Left forelimb (tissue), 1 donor: ENCODE data around the gene SGMS1.
"Not testable (repeated sequence)": the region's sequence is repeated elsewhere in the genome, so short reads cannot be mapped to it uniquely, and the experiment has no call there.

Experiments
- DNase-seq: peaks from one replicate; pipeline ENCODE4 v3.0.0-alpha.2; 2018; ENCODE audit warnings: low spot score

The SGMS1 gene

GRCh38 chr10:50469288-50469687 is 154.5 kb downstream of the SGMS1 start:
- DNase-seq = no peak

DNA sequence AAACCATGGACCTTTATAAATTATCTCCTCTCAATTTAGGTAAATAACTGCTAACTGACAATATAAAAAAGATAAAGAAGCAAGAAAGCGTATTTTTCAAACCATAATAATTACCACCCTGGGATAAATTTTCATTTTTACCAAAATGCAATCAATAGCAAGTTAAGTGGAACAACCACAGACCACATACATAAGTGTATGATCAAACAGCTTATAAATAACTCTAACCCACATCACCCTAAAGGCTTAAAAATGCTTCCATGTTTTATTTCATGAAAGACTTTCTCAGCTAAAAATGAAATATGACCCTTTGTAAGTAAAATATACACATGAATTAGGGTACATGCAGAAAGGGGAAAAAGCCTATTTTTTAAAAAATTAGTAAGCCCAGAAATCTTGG is 156.5 kb downstream of the SGMS1 start:
- DNase-seq = no peak

DNA sequence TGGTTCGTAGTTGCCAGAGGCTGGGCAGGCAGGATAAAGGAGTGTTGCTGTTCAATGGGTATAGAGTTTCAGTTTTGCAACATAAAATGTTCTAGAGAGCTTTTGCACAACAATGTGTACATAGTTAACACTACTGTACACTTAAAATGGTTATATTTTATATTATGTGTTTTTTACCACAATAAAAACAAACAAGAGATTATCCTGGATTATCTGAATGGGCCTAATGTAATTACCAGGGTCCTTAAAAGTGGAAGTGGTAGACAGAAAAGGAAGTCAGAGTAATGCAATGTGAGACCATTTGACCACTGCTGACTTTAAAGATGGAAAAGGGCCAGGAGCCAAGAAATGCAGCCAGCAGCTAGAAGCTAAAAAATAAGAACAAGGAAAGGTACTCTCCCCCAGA is 159.7 kb downstream of the SGMS1 start:
- DNase-seq = no peak

GRCh38 chr10:50461834-50462233 is 161.9 kb downstream of the SGMS1 start:
- no peak for DNase-seq

DNA sequence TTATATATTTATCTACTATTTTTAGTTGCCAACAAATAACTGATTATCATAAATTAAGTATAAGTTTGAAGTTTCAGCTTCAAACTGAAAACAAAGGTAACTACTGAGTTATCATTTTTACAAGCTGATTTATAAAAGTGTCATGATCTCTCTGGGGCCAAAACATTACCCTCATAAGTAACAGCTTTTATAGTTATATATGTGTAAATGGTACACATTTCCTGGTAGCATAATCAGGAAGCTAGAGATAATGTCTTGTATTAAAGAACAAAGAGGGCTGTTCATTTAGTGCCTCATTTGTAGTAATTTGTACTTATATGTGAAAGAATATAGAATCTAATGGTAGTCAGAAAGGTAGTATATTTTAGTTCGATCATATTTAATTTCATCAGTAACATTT is 162.6 kb downstream of the SGMS1 start:
- DNase-seq = no peak

GRCh38 chr10:50456719-50457118 is 167.0 kb downstream of the SGMS1 start:
- DNase-seq = no peak

GRCh38 chr10:50453940-50454339 is 169.8 kb downstream of the SGMS1 start:
- DNase-seq = no peak

GRCh38 chr10:50452603-50453002 is 171.2 kb downstream of the SGMS1 start:
- no peak for DNase-seq

DNA sequence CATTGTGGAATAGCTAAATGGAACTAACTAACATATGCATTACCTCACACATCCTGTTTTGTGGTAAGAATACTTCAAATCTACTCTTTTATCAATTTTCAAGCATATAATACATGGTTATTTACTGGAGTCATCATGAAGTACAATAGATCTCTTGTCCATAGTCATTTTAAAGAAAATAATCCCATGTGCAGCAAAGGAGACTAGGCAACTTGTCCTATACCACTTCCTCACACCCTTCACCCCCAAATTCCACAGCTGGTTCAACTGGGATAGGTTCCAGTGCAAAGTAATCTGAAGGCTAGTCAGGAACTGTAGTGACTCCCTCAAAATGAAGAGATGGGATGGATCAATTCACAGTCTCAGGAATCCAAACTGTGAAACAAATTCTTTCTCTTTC is 176.1 kb downstream of the SGMS1 start:
- DNase-seq = no peak

DNA sequence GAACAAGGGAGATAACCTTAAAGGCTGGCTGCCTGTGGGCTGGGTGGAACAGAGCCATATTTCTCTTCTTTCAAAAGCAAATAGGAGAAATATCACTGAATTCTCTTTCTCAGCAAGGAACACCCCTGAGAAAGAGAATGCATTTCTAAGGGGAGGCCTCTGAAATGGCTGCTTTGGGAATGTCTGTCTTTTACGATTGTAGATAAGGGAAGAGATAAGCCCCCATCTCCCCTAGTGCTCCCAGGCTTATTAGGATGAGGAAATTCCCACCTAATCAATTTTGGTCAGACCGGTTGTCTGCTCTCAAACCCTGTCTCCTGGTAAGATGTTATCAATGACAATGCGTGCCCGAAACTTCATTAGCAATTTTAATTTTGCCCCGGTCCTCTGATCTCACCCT is 178.0 kb downstream of the SGMS1 start:
- DNase-seq = not testable (repeated sequence)

GRCh38 chr10:50440489-50440888 is 183.3 kb downstream of the SGMS1 start:
- no peak for DNase-seq

GRCh38 chr10:50439806-50440205 is 183.9 kb downstream of the SGMS1 start:
- no peak for DNase-seq

DNA sequence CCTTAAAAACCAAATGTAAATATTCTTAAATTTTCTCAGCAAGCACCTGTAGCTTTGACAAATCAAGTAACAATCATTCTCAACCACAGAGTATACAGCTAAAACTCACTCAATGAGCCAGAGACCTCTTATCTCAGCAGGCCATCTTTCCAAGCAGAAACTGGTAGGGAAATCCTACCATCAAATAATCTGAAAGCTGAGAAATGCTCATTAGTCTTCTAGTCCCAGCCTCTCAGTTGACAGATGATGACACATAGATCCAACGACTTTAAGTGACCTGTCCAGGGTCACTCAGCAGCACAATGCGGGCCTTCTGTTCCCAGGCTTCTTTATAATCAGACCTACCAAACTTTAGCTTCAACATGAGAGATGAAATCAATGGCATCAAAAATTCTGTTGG is 184.6 kb downstream of the SGMS1 start:
- DNase-seq = no peak

DNA sequence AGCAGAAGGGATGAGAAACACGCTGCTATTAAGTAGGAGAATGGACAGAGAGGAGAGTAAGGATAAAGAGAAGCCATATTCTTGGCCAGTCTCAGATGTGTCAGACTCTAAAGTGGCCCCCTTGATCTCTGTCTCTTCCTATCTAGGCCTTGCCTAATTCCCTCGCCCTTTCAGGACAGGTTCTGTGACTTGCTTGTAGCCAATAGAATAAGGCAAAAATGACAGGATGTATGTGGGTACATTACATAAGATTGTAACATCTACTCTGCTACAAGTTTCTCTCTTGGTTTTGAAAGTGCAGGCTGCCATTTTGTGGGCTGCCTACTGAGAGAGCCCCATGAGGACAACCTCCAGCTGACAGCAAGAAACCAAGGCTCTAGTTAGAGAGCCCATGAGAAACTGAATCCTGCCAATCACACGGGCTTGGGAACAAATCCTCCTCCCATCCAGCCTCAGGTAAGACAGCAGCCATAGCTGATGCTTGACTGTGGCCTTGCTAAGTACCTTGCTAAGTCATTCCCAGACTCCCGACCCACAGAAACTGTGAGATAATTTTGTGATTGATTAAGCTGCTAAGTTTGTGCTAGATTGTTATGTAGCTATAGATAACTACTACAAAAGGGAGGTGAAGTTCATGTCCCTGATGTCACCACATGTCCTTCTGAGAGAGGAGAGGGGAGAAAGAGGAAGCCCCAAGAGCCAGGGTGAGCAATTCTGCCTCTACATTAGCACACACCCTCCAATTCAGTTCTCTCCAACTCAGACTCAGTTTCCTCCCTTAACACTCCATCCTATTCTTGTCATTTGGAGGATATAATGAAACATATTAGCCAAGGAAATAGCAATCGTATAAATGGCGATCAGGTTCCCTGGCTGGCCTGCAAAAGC is 185.5 kb downstream of the SGMS1 start:
- DNase-seq = no peak

GRCh38 chr10:50437248-50437647 is 186.5 kb downstream of the SGMS1 start:
- DNase-seq = no peak

DNA sequence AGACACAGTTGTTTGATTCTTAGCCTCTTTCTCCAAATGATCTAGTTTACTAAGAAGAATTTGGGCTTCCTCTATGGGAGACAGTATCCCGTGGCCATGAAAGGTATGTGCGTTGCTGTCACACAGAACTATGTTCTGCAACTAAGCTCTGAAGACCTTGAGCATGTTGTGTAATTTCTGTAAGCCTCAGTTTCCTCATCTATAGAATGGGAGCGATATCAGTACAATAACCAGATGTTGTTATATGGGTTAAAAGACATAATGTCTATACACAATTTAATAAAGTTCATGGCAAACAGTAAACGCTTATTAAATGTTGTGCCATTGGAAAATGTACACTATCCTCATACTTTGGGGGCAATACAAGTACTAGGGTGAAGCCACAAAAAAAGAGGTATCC is 187.0 kb downstream of the SGMS1 start:
- DNase-seq = no peak

GRCh38 chr10:50432211-50433009 is 191.3 kb downstream of the SGMS1 start:
- DNase-seq = no peak

DNA sequence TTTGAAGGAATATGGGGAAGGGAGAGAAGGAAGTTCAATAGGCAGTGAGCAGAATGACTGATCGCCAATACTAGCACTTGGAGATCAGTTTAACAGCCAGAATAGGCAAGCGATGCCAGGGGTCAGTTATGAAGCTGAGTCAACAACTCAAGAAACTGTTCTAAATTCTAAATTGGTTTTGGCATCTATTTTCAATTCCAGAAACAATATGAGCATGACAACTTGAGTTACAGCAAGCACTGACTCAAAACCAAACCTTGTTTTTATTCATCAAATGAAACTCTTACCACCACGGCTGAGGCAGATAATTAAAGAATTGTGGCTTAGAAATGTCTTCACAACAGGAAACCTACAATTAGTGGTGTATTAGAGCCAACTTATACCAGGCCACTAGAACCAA is 192.0 kb downstream of the SGMS1 start:
- DNase-seq = no peak

- no peak for DNase-seq
These were observed 192.6 kb downstream of the SGMS1 start for GRCh38 chr10:50431133-50431532.

GRCh38 chr10:50426485-50426884 is 197.3 kb downstream of the SGMS1 start:
- no peak for DNase-seq

DNA sequence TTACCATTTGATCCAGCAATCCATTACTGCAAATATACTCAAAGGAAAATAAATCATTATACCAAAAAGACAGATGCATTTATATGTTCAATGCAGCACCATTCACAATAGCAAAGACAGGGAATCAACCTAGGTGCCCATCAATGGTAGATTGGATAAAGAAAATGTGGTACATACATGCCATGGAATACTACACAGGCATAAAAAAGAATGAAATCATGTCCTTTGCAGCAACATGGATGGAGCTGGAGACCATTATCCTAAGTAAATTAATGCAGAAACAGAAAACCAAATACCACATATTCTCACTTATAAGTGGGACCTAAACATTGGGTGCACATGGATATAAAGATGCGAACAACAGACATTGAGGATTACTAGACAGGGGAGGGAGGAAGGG is 198.5 kb downstream of the SGMS1 start:
- DNase-seq = not testable (repeated sequence)

GRCh38 chr10:50423448-50423847 is 200.3 kb downstream of the SGMS1 start:
- DNase-seq = no peak

DNA sequence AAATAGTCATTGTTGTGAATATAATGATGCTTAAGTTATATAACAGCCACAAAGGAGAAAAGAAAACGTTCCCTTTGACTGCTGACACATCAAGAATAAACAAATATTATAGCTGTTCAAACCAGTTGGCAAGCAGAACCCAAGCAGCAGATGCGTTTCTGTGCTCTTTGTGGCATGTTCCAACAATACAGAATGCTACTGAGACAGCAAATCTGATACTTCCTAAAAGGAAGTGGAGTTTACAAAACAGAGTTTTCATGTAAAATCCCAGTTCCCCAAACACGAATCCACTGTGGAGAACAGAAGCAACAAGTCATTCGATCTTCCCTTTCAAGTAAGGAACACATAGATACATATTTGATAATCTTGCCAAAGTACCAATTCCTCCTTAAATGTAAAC is 201.5 kb downstream of the SGMS1 start:
- DNase-seq = no peak
